ENCODE results near the gene TPTE. TPM values are rescaled to one million over a fixed set of nuclear protein-coding genes. Genes with fewer than 3 reads are reported as not detected.
"Not testable (repeated sequence)": the region's sequence is repeated elsewhere in the genome, so short reads cannot be mapped to it uniquely, and the experiment has no call there.

The TPTE gene
- total and polyA plus RNA-seq, 7 experiments from 2014 or later = not detected

- peaks cover 9 to 48% (median 27%) of the 10 kb centered on the region in 11 donors for H3K9me3 Mint-ChIP-seq
- H3K36me3 ChIP-seq (ENCODE audit: control insufficient read depth in 2 of 3, insufficient read depth in 3 of 3, low read length in 3 of 3); H3K4me3 Mint-ChIP-seq; H3K27ac ChIP-seq (ENCODE audit: low read depth, low read length); H3K36me3 Mint-ChIP-seq; CTCF ChIA-PET; H3K4me3 ChIP-seq (ENCODE audit: low read length); H3K4me1 Mint-ChIP-seq; H3K27me3 ChIP-seq (ENCODE audit: control insufficient read depth in 2 of 2, insufficient read depth in 2 of 2, low read length in 2 of 2); ATAC-seq; intact Hi-C loops (cut with micrococcal nuclease); H3K27me3 Mint-ChIP-seq; DNase-seq; H3K27ac Mint-ChIP-seq; POLR2A ChIA-PET; H3K4me1 ChIP-seq (ENCODE audit: control insufficient read depth in 2 of 2, insufficient read depth in 2 of 2, low read length in 2 of 2): not testable (repeated sequence)
- peaks cover 0 to 39% (median 3%) of the 10 kb centered on the region in 3 experiments for H3K9me3 ChIP-seq (ENCODE audit: control insufficient read depth in 2 of 3, low read length in 3 of 3)
Observed at GRCh38 chr21:10570803-10571202, 49.4 kb downstream of the TPTE start.

- H3K4me1 ChIP-seq (ENCODE audit: control insufficient read depth in 2 of 2, insufficient read depth in 2 of 2, low read length in 2 of 2); intact Hi-C loops (cut with micrococcal nuclease); H3K4me1 Mint-ChIP-seq; H3K27me3 ChIP-seq (ENCODE audit: control insufficient read depth in 2 of 2, insufficient read depth in 2 of 2, low read length in 2 of 2); H3K4me3 Mint-ChIP-seq; H3K27ac ChIP-seq (ENCODE audit: low read depth, low read length); POLR2A ChIA-PET; H3K27me3 Mint-ChIP-seq; CTCF ChIA-PET; H3K4me3 ChIP-seq (ENCODE audit: low read length); DNase-seq; H3K36me3 ChIP-seq (ENCODE audit: control insufficient read depth in 2 of 3, insufficient read depth in 3 of 3, low read length in 3 of 3); H3K36me3 Mint-ChIP-seq; H3K27ac Mint-ChIP-seq: not testable (repeated sequence)
- peaks cover 6 to 38% (median 22%) of the 10 kb centered on the region in 11 donors for H3K9me3 Mint-ChIP-seq
- peak; percentile 25 for ATAC-seq
- peaks cover 0 to 34% (median 3%) of the 10 kb centered on the region in 3 experiments for H3K9me3 ChIP-seq (ENCODE audit: control insufficient read depth in 2 of 3, low read length in 3 of 3)
Observed at GRCh38 chr21:10574531-10575310, 53.3 kb downstream of the TPTE start.

- H3K4me3 ChIP-seq (ENCODE audit: low read length) = no peak overlapping the region
- peak; percentile 16 for ATAC-seq
- H3K36me3 ChIP-seq (ENCODE audit: control insufficient read depth in 2 of 3, insufficient read depth in 3 of 3, low read length in 3 of 3) = no peaks in the 10 kb centered on the region
- H3K9me3 ChIP-seq (ENCODE audit: control insufficient read depth in 2 of 3, low read length in 3 of 3) = peaks cover 0 to 34% (median 3%) of the 10 kb centered on the region in 3 experiments
- intact Hi-C loops (cut with micrococcal nuclease) = no loop called here
- no peak overlapping the region for H3K27ac Mint-ChIP-seq
- no peaks in the 10 kb centered on the region for H3K4me1 Mint-ChIP-seq
- peaks cover 6 to 36% (median 20%) of the 10 kb centered on the region in 11 donors for H3K9me3 Mint-ChIP-seq
- CTCF ChIA-PET = no interaction called here
- DNase-seq = no peak
- H3K27me3 Mint-ChIP-seq = no peaks in the 10 kb centered on the region
- no peak overlapping the region for H3K4me3 Mint-ChIP-seq
- H3K4me1 ChIP-seq (ENCODE audit: control insufficient read depth in 2 of 2, insufficient read depth in 2 of 2, low read length in 2 of 2) = no peaks in the 10 kb centered on the region
- H3K27ac ChIP-seq (ENCODE audit: low read depth, low read length) = no peak overlapping the region
- no peaks in the 10 kb centered on the region for H3K27me3 ChIP-seq (ENCODE audit: control insufficient read depth in 2 of 2, insufficient read depth in 2 of 2, low read length in 2 of 2)
- POLR2A ChIA-PET = no interaction called here
- no peaks in the 10 kb centered on the region for H3K36me3 Mint-ChIP-seq
Observed at GRCh38 chr21:10575311-10575667, 53.9 kb downstream of the TPTE start.

- H3K27ac Mint-ChIP-seq; ATAC-seq; intact Hi-C loops (cut with micrococcal nuclease); POLR2A ChIA-PET; H3K27me3 Mint-ChIP-seq; H3K36me3 ChIP-seq (ENCODE audit: control insufficient read depth in 2 of 3, insufficient read depth in 3 of 3, low read length in 3 of 3); CTCF ChIA-PET; H3K4me1 ChIP-seq (ENCODE audit: control insufficient read depth in 2 of 2, insufficient read depth in 2 of 2, low read length in 2 of 2); DNase-seq; H3K27me3 ChIP-seq (ENCODE audit: control insufficient read depth in 2 of 2, insufficient read depth in 2 of 2, low read length in 2 of 2); H3K4me3 ChIP-seq (ENCODE audit: low read length); H3K27ac ChIP-seq (ENCODE audit: low read depth, low read length); H3K4me1 Mint-ChIP-seq; H3K4me3 Mint-ChIP-seq; H3K36me3 Mint-ChIP-seq: not testable (repeated sequence)
- H3K9me3 Mint-ChIP-seq = peaks cover 6 to 33% (median 20%) of the 10 kb centered on the region in 11 donors
- peaks cover 0 to 20% (median 7%) of the 10 kb centered on the region in 3 experiments for H3K9me3 ChIP-seq (ENCODE audit: control insufficient read depth in 2 of 3, low read length in 3 of 3)
Observed at GRCh38 chr21:10578910-10579309, 57.5 kb downstream of the TPTE start.

DNA sequence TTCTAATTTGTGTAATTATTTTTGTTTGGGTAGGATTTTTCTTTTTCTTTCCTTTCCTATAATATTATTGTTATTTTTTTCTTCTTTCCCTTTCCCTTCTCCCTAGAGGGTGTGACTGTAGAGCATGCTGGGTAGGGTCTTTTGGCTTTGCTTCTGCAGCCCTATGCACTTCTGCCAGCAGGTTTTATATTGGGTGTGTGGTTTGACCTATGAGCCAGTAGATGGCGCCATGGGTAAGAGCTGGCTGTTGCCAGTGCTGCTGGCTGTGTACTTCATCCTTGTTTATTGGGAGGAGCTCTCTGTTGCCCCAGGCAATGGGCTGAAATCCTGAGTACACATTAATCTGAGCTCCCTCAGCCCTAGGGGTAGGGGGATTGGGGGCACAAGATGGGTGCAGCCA, 67.7 kb downstream of the TPTE start:
- H3K36me3 ChIP-seq (ENCODE audit: control insufficient read depth in 2 of 3, insufficient read depth in 3 of 3, low read length in 3 of 3); intact Hi-C loops (cut with micrococcal nuclease); H3K4me3 ChIP-seq (ENCODE audit: low read length); H3K27me3 Mint-ChIP-seq; DNase-seq; H3K4me1 Mint-ChIP-seq; H3K4me3 Mint-ChIP-seq; ATAC-seq; POLR2A ChIA-PET; H3K4me1 ChIP-seq (ENCODE audit: control insufficient read depth in 2 of 2, insufficient read depth in 2 of 2, low read length in 2 of 2); H3K27me3 ChIP-seq (ENCODE audit: control insufficient read depth in 2 of 2, insufficient read depth in 2 of 2, low read length in 2 of 2); H3K27ac Mint-ChIP-seq; H3K9me3 ChIP-seq (ENCODE audit: control insufficient read depth in 2 of 3, low read length in 3 of 3); CTCF ChIA-PET; H3K27ac ChIP-seq (ENCODE audit: low read depth, low read length); H3K36me3 Mint-ChIP-seq: not testable (repeated sequence)
- H3K9me3 Mint-ChIP-seq = peaks cover 0 to 12% (median 8%) of the 10 kb centered on the region in 11 donors

DNA sequence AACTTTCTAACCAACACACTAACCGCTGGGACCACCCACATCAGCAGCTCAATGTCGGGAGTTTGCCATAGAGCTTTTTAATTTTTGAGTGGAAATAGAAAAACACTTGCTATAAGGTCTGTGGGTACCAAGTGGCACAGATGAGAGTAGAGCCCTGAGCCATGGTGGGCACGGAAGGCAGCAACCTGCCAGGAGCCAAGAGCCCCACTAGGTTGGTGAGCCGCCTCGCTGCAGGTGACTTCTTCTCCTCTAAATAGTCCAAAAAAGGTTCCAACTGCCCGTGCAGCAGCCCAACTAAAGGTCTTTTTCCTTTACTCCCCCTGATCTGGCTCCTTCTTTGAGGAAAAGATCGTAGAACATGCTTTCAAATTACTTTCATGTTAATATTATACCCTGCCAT, 85.7 kb downstream of the TPTE start:
- H3K27ac ChIP-seq (ENCODE audit: low read depth, low read length); H3K4me3 ChIP-seq (ENCODE audit: low read length); H3K4me1 ChIP-seq (ENCODE audit: control insufficient read depth in 2 of 2, insufficient read depth in 2 of 2, low read length in 2 of 2); H3K27ac Mint-ChIP-seq; ATAC-seq; H3K27me3 Mint-ChIP-seq; H3K36me3 Mint-ChIP-seq; CTCF ChIA-PET; intact Hi-C loops (cut with micrococcal nuclease); POLR2A ChIA-PET; H3K36me3 ChIP-seq (ENCODE audit: control insufficient read depth in 2 of 3, insufficient read depth in 3 of 3, low read length in 3 of 3); H3K27me3 ChIP-seq (ENCODE audit: control insufficient read depth in 2 of 2, insufficient read depth in 2 of 2, low read length in 2 of 2); DNase-seq; H3K4me1 Mint-ChIP-seq; H3K4me3 Mint-ChIP-seq: not testable (repeated sequence)
- peaks cover 0 to 13% (median 5%) of the 10 kb centered on the region in 11 donors for H3K9me3 Mint-ChIP-seq
- peaks cover 0 to 11% (median 0%) of the 10 kb centered on the region in 3 experiments for H3K9me3 ChIP-seq (ENCODE audit: control insufficient read depth in 2 of 3, low read length in 3 of 3)

GRCh38 chr21:10614285-10614684, 92.9 kb downstream of the TPTE start:
- H3K36me3 Mint-ChIP-seq; CTCF ChIA-PET; H3K27ac ChIP-seq (ENCODE audit: low read depth, low read length); H3K4me3 ChIP-seq (ENCODE audit: low read length); DNase-seq; H3K27me3 ChIP-seq (ENCODE audit: control insufficient read depth in 2 of 2, insufficient read depth in 2 of 2, low read length in 2 of 2); H3K4me1 Mint-ChIP-seq; H3K27ac Mint-ChIP-seq; H3K4me3 Mint-ChIP-seq; ATAC-seq; POLR2A ChIA-PET; H3K4me1 ChIP-seq (ENCODE audit: control insufficient read depth in 2 of 2, insufficient read depth in 2 of 2, low read length in 2 of 2); H3K36me3 ChIP-seq (ENCODE audit: control insufficient read depth in 2 of 3, insufficient read depth in 3 of 3, low read length in 3 of 3); H3K27me3 Mint-ChIP-seq; intact Hi-C loops (cut with micrococcal nuclease): not testable (repeated sequence)
- peaks cover 0 to 18% (median 0%) of the 10 kb centered on the region in 3 experiments for H3K9me3 ChIP-seq (ENCODE audit: control insufficient read depth in 2 of 3, low read length in 3 of 3)
- H3K9me3 Mint-ChIP-seq = peaks cover 0 to 11% (median 5%) of the 10 kb centered on the region in 11 donors

Data from naive thymus-derived CD4-positive, alpha-beta T cell (primary cell).